SK-N-SH treated with all-trans-retinoic acid at 6 μM for 48 hours (cell line): ENCODE data around the gene PARP3.

Source experiments
- ARNTL ChIP-seq: fragments of 450-650 bp; formaldehyde crosslinking; IDR thresholded peaks from 2 replicates; pipeline ENCODE4 v1.5.0; 2020; ENCODE audit warnings: low read depth, mild to moderate bottlenecking, moderate library complexity, borderline replicate concordance
- BACH2 ChIP-seq: fragments of 250-450 bp; sonication (Bioruptor Pico); IDR thresholded peaks from 2 replicates; pipeline ENCODE4 v1.9.0; 2021; ENCODE audit warnings: mild to moderate bottlenecking, borderline replicate concordance
- ZC3H10 ChIP-seq: fragments of 250-450 bp; sonication (Bioruptor Pico); IDR thresholded peaks from 2 replicates; pipeline ENCODE4 v1.5.1; 2021; ENCODE audit warnings: mild to moderate bottlenecking, moderate library complexity
- ZFP3 ChIP-seq: fragments of 250-450 bp; sonication (Bioruptor Pico); IDR thresholded peaks from 2 replicates; pipeline ENCODE4 v1.5.0; 2020; ENCODE audit warnings: mild to moderate bottlenecking, moderate library complexity
- ZFP30 ChIP-seq: fragments of 450-650 bp; formaldehyde crosslinking; IDR thresholded peaks from 2 replicates; pipeline ENCODE4 v1.5.0; 2022; ENCODE audit warnings: mild to moderate bottlenecking, moderate library complexity
- ZNF565 ChIP-seq: fragments of 450-650 bp; formaldehyde crosslinking; conservative IDR thresholded peaks from 2 replicates; pipeline ENCODE4 v1.5.0; 2020; ENCODE audit warnings: low read depth, mild to moderate bottlenecking, moderate library complexity
- ZNF8 ChIP-seq: fragments of 450-650 bp; formaldehyde crosslinking; IDR thresholded peaks from 2 replicates; pipeline ENCODE4 v1.5.0; 2020; ENCODE audit warnings: mild to moderate bottlenecking, moderate library complexity
- TF ChIP-seq, protein P1 (sequence below): fragments of 250-450 bp; sonication (Bioruptor Pico); IDR thresholded peaks from 2 replicates; pipeline ENCODE4 v1.8.0; 2020; ENCODE audit warnings: mild to moderate bottlenecking, moderate library complexity, borderline replicate concordance

DNA sequence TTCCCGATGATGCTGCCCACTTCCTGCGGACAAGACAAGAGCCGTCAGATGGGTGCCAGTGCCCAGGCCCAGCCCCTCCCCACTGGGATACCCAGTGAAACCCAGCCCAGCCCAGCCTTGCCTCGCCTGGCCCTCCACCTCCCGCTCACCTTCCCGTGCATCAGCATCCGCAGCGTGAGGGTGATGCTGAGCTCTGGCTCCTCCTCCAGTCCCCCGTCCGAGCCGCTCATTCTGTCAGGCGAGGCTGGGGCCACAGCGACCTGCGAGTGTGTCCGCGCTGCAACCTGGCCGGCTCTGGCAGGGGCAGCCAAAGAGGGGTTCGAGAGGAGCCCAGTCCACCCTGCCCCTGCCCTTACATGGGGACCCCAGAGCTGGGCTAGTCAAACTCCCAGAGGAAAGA, 18.8 kb downstream of the PARP3 start:
- TF ChIP-seq, protein P1, sequence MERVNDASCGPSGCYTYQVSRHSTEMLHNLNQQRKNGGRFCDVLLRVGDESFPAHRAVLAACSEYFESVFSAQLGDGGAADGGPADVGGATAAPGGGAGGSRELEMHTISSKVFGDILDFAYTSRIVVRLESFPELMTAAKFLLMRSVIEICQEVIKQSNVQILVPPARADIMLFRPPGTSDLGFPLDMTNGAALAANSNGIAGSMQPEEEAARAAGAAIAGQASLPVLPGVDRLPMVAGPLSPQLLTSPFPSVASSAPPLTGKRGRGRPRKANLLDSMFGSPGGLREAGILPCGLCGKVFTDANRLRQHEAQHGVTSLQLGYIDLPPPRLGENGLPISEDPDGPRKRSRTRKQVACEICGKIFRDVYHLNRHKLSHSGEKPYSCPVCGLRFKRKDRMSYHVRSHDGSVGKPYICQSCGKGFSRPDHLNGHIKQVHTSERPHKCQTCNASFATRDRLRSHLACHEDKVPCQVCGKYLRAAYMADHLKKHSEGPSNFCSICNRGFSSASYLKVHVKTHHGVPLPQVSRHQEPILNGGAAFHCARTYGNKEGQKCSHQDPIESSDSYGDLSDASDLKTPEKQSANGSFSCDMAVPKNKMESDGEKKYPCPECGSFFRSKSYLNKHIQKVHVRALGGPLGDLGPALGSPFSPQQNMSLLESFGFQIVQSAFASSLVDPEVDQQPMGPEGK: no peak
- TF ChIP-seq ARNTL (CRISPR knock-in tag) (no peak), ZNF565 (no peak), BACH2 (CRISPR knock-in tag) (no peak), ZFP30 (CRISPR knock-in tag) (no peak), ZNF8 (CRISPR knock-in tag) (no peak), ZC3H10 (CRISPR knock-in tag) (no peak), ZFP3 (no peak)
